Measurements from ENCODE around the gene MYH8.

The MYH8 gene

GRCh38 chr17:10421900-10422542, at the start of gene MYH8:
Gene MYH8 (minus strand): TSS chr17:10421950. CDS start chr17:10420227, 1,723 bp downstream.
- no peak within 1 kb of the TSS for H3K27ac ChIP-seq
- no peak for TF ChIP-seq ZFX (IDR thresholded peaks at IDR 0.05)
- TF ChIP-seq, protein P1, sequence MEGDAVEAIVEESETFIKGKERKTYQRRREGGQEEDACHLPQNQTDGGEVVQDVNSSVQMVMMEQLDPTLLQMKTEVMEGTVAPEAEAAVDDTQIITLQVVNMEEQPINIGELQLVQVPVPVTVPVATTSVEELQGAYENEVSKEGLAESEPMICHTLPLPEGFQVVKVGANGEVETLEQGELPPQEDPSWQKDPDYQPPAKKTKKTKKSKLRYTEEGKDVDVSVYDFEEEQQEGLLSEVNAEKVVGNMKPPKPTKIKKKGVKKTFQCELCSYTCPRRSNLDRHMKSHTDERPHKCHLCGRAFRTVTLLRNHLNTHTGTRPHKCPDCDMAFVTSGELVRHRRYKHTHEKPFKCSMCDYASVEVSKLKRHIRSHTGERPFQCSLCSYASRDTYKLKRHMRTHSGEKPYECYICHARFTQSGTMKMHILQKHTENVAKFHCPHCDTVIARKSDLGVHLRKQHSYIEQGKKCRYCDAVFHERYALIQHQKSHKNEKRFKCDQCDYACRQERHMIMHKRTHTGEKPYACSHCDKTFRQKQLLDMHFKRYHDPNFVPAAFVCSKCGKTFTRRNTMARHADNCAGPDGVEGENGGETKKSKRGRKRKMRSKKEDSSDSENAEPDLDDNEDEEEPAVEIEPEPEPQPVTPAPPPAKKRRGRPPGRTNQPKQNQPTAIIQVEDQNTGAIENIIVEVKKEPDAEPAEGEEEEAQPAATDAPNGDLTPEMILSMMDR (conservative IDR thresholded peaks at IDR 0.05) = no peak

- H3K27ac ChIP-seq = no peak within 1 kb of the TSS
- TF ChIP-seq, protein P1 (conservative IDR thresholded peaks at IDR 0.05) = no peak
- TF ChIP-seq ZFX (IDR thresholded peaks at IDR 0.05) = no peak
Observed at GRCh38 chr17:10469459-10469858, 47.7 kb upstream of the MYH8 start, which contains the start of gene MYH4. Gene MYH4 (minus strand): TSS chr17:10469559. CDS start chr17:10466745, 2,814 bp downstream.

DNA sequence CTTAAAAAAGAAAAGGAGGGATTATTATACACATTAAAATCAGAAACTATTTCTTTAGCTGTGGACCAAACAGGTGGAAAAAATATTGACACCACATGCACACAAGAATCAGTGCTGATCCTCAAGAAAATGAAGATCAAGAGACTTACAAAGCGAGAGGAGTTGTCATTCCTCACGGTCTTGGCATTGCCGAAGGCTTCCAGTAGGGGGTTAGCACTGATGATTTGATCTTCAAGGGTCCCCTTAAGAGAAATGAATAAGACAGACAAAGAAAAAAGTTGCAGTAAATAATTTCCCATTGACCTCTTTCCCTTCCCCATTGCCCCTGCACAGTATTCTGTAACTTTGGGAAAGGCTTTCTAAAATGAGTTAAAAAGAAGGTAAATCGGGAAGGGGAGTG, 41.7 kb upstream of the MYH8 start:
- TF ChIP-seq, protein P1 (conservative IDR thresholded peaks at IDR 0.05) = 0 out of 2 replicates have a peak, but pooled peaks have one; percentile 17
- TF ChIP-seq ZFX (IDR thresholded peaks at IDR 0.05) = no peak

GRCh38 chr17:10460062-10460461, 38.3 kb upstream of the MYH8 start:
- no peak overlapping the region for H3K27ac ChIP-seq
- TF ChIP-seq ZFX (IDR thresholded peaks at IDR 0.05) = no peak
- TF ChIP-seq, protein P1 (conservative IDR thresholded peaks at IDR 0.05) = no peak

More for the DNA sequence above, 41.7 kb upstream of the MYH8 start:
- H3K27ac ChIP-seq = no peak overlapping the region

DNA sequence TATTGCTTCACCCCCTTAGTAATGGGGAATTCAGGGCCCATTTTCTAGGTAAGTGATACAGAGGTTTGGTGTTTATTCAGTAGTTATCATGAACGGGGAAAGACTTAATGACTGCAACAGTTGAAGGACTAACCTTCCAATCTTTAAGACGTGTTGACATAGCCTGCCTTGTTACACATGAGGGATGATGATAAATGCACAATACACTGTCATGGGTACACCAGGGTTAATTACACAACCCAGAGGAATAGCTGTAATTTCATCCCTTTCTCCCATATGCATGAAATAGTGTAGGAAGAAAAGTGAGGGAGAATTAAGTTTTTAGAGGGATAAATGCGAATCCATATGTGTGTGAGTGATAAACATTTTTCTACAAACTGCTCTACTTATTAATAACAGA, 37.0 kb upstream of the MYH8 start:
- H3K27ac ChIP-seq = no peak overlapping the region
- TF ChIP-seq, protein P1 (conservative IDR thresholded peaks at IDR 0.05) = no peak
- no peak for TF ChIP-seq ZFX (IDR thresholded peaks at IDR 0.05)

GRCh38 chr17:10457952-10458351, 36.2 kb upstream of the MYH8 start:
- no peak overlapping the region for H3K27ac ChIP-seq
- TF ChIP-seq ZFX (IDR thresholded peaks at IDR 0.05) = no peak

- no peak for TF ChIP-seq ZFX (IDR thresholded peaks at IDR 0.05)
- TF ChIP-seq, protein P1 (conservative IDR thresholded peaks at IDR 0.05) = no peak
- no peak overlapping the region for H3K27ac ChIP-seq
Observed at GRCh38 chr17:10447026-10447931, 25.5 kb upstream of the MYH8 start.
